OCI-LY3 (cell line): ENCODE measurements around the gene INTS2.
"Not testable (repeated sequence)": the region's sequence is repeated elsewhere in the genome, so short reads cannot be mapped to it uniquely, and the experiment has no call there.

Source experiments
- H2AFZ ChIP-seq: fragments of 200-600, 300-600 bp; shearing (Covaris generic); 2 replicates; pipeline ENCODE4 v1.6.0; 2014; ENCODE audit warnings: antibody characterized with exemption, low read depth, low read length
- H3K27ac ChIP-seq: fragments of 200-600, 300-600 bp; sonication (generic); 2 replicates; pipeline ENCODE4 v1.5.1; 2014; ENCODE audit warnings: mild to moderate bottlenecking, low read length, moderate library complexity, mixed read lengths
- H3K27me3 ChIP-seq: fragments of 200-600, 300-600 bp; sonication (generic); 2 replicates; pipeline ENCODE4 v1.6.1; 2014; ENCODE audit warnings: low read depth, low read length, mixed read lengths
- H3K36me3 ChIP-seq: fragments of 200-600, 300-600 bp; sonication (generic); replicated peaks from 2 replicates; pipeline ENCODE3; 2014; ENCODE audit warnings: low read depth, low read length, mixed read lengths
- H3K4me1 ChIP-seq: fragments of 300-600, 200-600 bp; sonication (generic); 2 replicates; pipeline ENCODE4 v1.6.1; 2014; ENCODE audit warnings: low read length, mixed read lengths
- H3K4me2 ChIP-seq: fragments of 200-600, 300-600 bp; sonication (generic); 2 replicates; pipeline ENCODE4 v1.6.1; 2014; ENCODE audit warnings: low read length, mixed read lengths
- H3K4me3 ChIP-seq: fragments of 300-600, 200-600 bp; sonication (generic); 2 replicates; pipeline ENCODE4 v1.5.1; 2014; ENCODE audit warnings: antibody characterized with exemption, mild to moderate bottlenecking, low read length, moderate library complexity
- H3K79me2 ChIP-seq: fragments of 300-600, 200-600 bp; shearing (Covaris generic); 2 replicates; pipeline ENCODE4 v1.6.1; 2014; ENCODE audit warnings: mild to moderate bottlenecking, low read length, mixed read lengths
- H3K9ac ChIP-seq: fragments of 300-600, 200-600 bp; shearing (Covaris generic); 2 replicates; pipeline ENCODE4 v1.6.0; 2014; ENCODE audit warnings: mild to moderate bottlenecking, low read length, moderate library complexity
- H3K9me3 ChIP-seq: fragments of 200-600, 300-600 bp; shearing (Covaris generic); 2 replicates; pipeline ENCODE4 v1.6.1; 2014; ENCODE audit warnings: low read length, mixed read lengths; ENCODE audit not compliant: insufficient read depth
- H4K20me1 ChIP-seq: fragments of 200-600, 300-600 bp; sonication (generic); 2 replicates; pipeline ENCODE4 v1.6.1; 2016; ENCODE audit warnings: low read length, mixed read lengths; ENCODE audit not compliant: insufficient read depth
- EZH2phosphoT487 ChIP-seq: fragments of 200-600 bp; shearing (Covaris generic); IDR thresholded peaks from 2 replicates; pipeline ENCODE4 v1.6.1; 2018; ENCODE audit warnings: antibody characterized with exemption, mixed run types, low read depth
- TF ChIP-seq, protein P1 (sequence below): fragments of 200-600, 300-600 bp; sonication (generic); IDR thresholded peaks from 2 replicates; pipeline ENCODE4 v1.5.1; 2014; ENCODE audit warnings: antibody characterized with exemption, low read length, low read depth

Gene INTS2

GRCh38 chr17:61863801-61864126, 64.0 kb downstream of the INTS2 start:
- Histone ChIP-seq H3K79me2 (peaks cover 10% of the 10 kb centered on the region), H3K9me3 (no peaks in the 10 kb centered on the region), H3K36me3 (peaks cover 25% of the 10 kb centered on the region), H2AFZ (peak overlapping the region; percentile 83), H3K4me1 (peaks cover 16% of the 10 kb centered on the region), H3K4me2 (peak overlapping the region; percentile 88), H4K20me1 (no peaks in the 10 kb centered on the region), H3K27ac (0 out of 2 replicates have a peak overlapping the region, but pooled peaks have one; percentile 20), H3K4me3 (peak overlapping the region; percentile 97), H3K27me3 (peaks cover 9% of the 10 kb centered on the region; the same call in 1 of the 2 replicates), H3K9ac (peak overlapping the region; percentile 87)
- TF ChIP-seq EZH2phosphoT487 = no peak
- TF ChIP-seq, protein P1, sequence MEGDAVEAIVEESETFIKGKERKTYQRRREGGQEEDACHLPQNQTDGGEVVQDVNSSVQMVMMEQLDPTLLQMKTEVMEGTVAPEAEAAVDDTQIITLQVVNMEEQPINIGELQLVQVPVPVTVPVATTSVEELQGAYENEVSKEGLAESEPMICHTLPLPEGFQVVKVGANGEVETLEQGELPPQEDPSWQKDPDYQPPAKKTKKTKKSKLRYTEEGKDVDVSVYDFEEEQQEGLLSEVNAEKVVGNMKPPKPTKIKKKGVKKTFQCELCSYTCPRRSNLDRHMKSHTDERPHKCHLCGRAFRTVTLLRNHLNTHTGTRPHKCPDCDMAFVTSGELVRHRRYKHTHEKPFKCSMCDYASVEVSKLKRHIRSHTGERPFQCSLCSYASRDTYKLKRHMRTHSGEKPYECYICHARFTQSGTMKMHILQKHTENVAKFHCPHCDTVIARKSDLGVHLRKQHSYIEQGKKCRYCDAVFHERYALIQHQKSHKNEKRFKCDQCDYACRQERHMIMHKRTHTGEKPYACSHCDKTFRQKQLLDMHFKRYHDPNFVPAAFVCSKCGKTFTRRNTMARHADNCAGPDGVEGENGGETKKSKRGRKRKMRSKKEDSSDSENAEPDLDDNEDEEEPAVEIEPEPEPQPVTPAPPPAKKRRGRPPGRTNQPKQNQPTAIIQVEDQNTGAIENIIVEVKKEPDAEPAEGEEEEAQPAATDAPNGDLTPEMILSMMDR = no peak

DNA sequence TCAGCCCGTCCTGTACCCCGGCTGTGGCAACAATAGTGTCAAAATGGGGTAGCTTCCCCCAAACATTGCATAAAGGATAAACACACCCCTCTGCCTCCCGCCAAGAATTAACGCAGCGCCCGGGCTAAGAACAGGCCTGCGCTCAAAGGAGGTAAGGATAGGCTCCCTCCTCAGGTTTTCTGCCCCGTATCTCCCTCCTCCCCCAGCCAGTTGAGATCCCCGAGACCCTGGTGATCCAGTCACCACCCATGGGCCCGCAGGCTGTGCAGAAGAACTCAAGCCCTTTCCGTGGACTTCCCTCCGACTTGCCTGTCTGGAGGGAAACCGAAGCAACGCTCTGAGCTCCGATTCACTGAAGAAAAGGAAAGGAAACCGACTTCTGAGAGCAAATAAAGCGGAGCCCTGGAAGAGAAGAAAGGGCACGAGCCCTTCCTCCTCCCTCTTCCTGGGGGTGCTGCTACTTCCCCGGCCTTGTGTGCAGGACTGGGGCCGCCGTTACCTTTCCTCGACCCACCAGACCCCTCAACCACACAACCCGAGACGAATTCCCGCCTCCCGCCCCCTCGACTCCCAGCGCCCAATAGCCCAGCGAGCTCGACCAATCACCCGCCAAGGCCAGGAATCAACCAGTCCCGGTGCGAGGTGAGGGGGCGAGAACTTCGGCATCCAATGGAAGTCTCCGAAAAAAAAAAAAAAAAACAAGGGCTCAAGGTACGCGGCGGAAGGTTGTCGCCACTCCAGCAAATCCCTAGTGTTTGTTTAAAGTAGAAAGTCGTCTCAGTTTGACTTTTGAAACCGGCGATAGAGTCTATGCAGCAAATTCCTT, 64.6 kb downstream of the INTS2 start, which contains the start of gene BRIP1:
BRIP1 (minus strand) TSS at position 554 of the 826 bp plus-strand sequence. CDS start 1,989 bp downstream, outside the sequence.
- Histone ChIP-seq H3K4me1 (peaks cover 16% of the 10 kb centered on the region), H3K27me3 (peaks cover 9% of the 10 kb centered on the region; the same call in 1 of the 2 replicates), H3K36me3 (peaks cover 23% of the 10 kb centered on the region), H3K79me2 (peaks cover 10% of the 10 kb centered on the region), H3K4me3 (peak within 1 kb of the TSS; percentile 97), H3K27ac (peak within 1 kb of the TSS; percentile 68), H3K9ac (peak within 1 kb of the TSS; percentile 87), H3K9me3 (no peaks in the 10 kb centered on the region), H4K20me1 (no peaks in the 10 kb centered on the region), H2AFZ (peak within 1 kb of the TSS; percentile 89), H3K4me2 (peak within 1 kb of the TSS; percentile 88)
- no peak for TF ChIP-seq EZH2phosphoT487
- TF ChIP-seq, protein P1 = no peak

DNA sequence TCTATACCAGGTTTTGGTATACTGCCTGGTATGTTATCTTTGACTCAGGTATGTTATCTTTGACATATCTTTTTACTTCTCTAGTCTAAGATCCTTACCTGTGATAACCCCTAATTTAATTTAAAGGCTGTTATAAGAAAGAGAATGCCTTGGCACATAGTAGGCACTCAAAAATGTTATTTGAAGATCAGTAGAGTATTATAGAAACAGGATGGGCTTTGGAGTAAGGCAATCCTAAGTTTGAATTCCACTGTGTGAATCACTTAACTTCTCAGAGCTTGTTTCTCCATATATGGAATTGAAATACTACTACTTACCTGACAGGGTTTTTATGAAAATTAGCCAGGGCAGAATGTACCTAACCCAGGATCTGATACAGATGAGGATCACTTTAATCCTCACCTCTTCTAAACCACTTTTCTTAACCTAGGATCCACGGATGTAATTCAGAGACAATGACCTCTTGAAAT, 65.6 kb downstream of the INTS2 start:
- Histone ChIP-seq H3K4me2 (peak overlapping the region; percentile 88), H3K4me1 (peaks cover 16% of the 10 kb centered on the region), H3K27ac (no peak overlapping the region), H3K4me3 (peak overlapping the region; percentile 97), H3K9ac (peak overlapping the region; percentile 87), H4K20me1 (no peaks in the 10 kb centered on the region), H3K36me3 (peaks cover 14% of the 10 kb centered on the region), H3K9me3 (no peaks in the 10 kb centered on the region), H3K27me3 (peaks cover 9% of the 10 kb centered on the region; the same call in 1 of the 2 replicates), H3K79me2 (peaks cover 10% of the 10 kb centered on the region), H2AFZ (no peak overlapping the region)
- TF ChIP-seq EZH2phosphoT487 = no peak
- TF ChIP-seq, protein P1 = no peak

- not testable (repeated sequence) for H3K4me2 ChIP-seq, H3K9ac ChIP-seq, H3K27me3 ChIP-seq, H4K20me1 ChIP-seq, H3K27ac ChIP-seq, H3K9me3 ChIP-seq, H3K4me3 ChIP-seq, H2AFZ ChIP-seq
- Histone ChIP-seq H3K36me3 (peaks cover 19% of the 10 kb centered on the region), H3K4me1 (peaks cover 16% of the 10 kb centered on the region), H3K79me2 (peaks cover 10% of the 10 kb centered on the region)
These were observed 67.4 kb downstream of the INTS2 start for GRCh38 chr17:61860397-61860796.
